Measurements from ENCODE around the gene LKAAEAR1. TPM values are rescaled to one million over a fixed set of nuclear protein-coding genes. Genes with fewer than 3 reads are reported as not detected.

LKAAEAR1 gene
- total and polyA plus RNA-seq, 9 of the 15 experiments (the other 6 are each of a cell fraction or from before 2014, with no cell fraction given) = not detected

DNA sequence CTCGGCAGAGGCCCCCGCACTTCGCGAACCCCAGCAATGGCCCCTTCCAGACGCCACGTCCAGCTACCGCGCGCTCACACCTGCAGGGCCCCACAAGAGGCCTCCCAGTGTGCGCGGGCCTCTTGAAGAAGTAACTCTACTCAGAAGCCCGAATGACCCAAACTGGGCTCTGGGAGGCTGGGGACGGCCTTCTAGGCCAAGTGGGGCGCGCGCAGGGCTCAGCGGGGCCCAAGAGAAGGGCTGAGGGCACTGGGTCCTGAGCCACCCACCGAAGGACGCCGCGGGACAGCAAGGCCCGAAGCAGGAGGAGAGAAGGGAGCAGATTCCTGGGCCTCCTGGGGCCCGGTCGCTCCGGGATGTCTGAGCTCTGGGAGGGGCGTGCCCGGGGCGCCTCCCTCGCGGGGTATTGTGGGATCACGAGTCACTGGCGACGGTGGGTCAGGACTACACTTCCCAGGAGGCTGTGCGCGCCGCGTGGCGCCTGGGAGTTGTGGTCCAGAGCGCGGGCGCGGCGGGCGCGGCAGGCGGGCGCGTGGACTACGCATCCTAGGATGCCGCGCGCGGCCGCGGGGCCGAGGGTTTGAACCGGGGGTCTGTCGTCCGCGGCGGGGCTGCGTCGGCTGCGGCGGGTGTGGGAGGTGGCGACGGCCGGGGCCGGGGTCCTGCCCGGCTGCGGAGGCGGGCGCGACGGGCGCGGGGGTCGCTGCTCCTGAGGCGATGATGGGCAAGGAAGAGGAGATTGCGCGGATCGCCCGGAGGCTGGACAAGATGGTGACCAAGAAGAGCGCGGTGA, 21.4 kb downstream of the LKAAEAR1 start, which contains the start of gene TCEA2 (continued):
- peak; percentile 64; the same call in 1 of the 2 replicates for TF ChIP-seq KLF1 (tag; IDR thresholded peaks at IDR 0.05)
- no peak for TF ChIP-seq ZNF764 (CRISPR knock-in tag; IDR thresholded peaks at IDR 0.05; ENCODE audit: low read depth)
- TF ChIP-seq SLC30A9 (CRISPR knock-in tag; IDR thresholded peaks at IDR 0.05) = no peak
- peak; percentile 88 for TF ChIP-seq GMEB1 (CRISPR knock-in tag; IDR thresholded peaks at IDR 0.05)
- TF ChIP-seq, protein P1, sequence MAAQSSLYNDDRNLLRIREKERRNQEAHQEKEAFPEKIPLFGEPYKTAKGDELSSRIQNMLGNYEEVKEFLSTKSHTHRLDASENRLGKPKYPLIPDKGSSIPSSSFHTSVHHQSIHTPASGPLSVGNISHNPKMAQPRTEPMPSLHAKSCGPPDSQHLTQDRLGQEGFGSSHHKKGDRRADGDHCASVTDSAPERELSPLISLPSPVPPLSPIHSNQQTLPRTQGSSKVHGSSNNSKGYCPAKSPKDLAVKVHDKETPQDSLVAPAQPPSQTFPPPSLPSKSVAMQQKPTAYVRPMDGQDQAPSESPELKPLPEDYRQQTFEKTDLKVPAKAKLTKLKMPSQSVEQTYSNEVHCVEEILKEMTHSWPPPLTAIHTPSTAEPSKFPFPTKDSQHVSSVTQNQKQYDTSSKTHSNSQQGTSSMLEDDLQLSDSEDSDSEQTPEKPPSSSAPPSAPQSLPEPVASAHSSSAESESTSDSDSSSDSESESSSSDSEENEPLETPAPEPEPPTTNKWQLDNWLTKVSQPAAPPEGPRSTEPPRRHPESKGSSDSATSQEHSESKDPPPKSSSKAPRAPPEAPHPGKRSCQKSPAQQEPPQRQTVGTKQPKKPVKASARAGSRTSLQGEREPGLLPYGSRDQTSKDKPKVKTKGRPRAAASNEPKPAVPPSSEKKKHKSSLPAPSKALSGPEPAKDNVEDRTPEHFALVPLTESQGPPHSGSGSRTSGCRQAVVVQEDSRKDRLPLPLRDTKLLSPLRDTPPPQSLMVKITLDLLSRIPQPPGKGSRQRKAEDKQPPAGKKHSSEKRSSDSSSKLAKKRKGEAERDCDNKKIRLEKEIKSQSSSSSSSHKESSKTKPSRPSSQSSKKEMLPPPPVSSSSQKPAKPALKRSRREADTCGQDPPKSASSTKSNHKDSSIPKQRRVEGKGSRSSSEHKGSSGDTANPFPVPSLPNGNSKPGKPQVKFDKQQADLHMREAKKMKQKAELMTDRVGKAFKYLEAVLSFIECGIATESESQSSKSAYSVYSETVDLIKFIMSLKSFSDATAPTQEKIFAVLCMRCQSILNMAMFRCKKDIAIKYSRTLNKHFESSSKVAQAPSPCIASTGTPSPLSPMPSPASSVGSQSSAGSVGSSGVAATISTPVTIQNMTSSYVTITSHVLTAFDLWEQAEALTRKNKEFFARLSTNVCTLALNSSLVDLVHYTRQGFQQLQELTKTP (IDR thresholded peaks at IDR 0.05; ENCODE audit: low read depth in 1 of 2, partially characterized antibody in 2 of 2) = peak in 1 of 2 experiments; percentile 97
- no peak for TF ChIP-seq NR2C1 (IDR thresholded peaks at IDR 0.05)
- TF ChIP-seq NR2C1 (tag; IDR thresholded peaks at IDR 0.05) = peak; percentile 93
- TF ChIP-seq RB1 (IDR thresholded peaks at IDR 0.05; ENCODE audit: low read depth) = peak; percentile 87
- TF ChIP-seq FOXA1 (IDR thresholded peaks at IDR 0.05; ENCODE audit: borderline replicate concordance) = no peak
- TF ChIP-seq MIER1 (IDR thresholded peaks at IDR 0.05; ENCODE audit: low read depth) = no peak
- no peak for TF ChIP-seq ZFP36 (IDR thresholded peaks at IDR 0.05; ENCODE audit: low read depth, low read length, partially characterized antibody)
- no peak for TF ChIP-seq GABPB2 (CRISPR knock-in tag; conservative IDR thresholded peaks at IDR 0.05)
- TF ChIP-seq, protein P2, sequence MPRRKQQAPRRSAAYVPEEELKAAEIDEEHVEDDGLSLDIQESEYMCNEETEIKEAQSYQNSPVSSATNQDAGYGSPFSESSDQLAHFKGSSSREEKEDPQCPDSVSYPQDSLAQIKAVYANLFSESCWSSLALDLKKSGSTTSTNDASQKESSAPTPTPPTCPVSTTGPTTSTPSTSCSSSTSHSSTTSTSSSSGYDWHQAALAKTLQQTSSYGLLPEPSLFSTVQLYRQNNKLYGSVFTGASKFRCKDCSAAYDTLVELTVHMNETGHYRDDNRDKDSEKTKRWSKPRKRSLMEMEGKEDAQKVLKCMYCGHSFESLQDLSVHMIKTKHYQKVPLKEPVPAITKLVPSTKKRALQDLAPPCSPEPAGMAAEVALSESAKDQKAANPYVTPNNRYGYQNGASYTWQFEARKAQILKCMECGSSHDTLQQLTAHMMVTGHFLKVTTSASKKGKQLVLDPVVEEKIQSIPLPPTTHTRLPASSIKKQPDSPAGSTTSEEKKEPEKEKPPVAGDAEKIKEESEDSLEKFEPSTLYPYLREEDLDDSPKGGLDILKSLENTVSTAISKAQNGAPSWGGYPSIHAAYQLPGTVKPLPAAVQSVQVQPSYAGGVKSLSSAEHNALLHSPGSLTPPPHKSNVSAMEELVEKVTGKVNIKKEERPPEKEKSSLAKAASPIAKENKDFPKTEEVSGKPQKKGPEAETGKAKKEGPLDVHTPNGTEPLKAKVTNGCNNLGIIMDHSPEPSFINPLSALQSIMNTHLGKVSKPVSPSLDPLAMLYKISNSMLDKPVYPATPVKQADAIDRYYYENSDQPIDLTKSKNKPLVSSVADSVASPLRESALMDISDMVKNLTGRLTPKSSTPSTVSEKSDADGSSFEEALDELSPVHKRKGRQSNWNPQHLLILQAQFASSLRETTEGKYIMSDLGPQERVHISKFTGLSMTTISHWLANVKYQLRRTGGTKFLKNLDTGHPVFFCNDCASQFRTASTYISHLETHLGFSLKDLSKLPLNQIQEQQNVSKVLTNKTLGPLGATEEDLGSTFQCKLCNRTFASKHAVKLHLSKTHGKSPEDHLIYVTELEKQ (CRISPR knock-in tag; IDR thresholded peaks at IDR 0.05) = no peak
- TF ChIP-seq PTBP1 (IDR thresholded peaks at IDR 0.05; ENCODE audit: low read depth, low read length) = no peak
- TF ChIP-seq VEZF1 (CRISPR knock-in tag; IDR thresholded peaks at IDR 0.05) = peak; percentile 86
- TF ChIP-seq ILF3 (IDR thresholded peaks at IDR 0.05; ENCODE audit: borderline replicate concordance) = no peak
- TF ChIP-seq FOXP1 (CRISPR knock-in tag; IDR thresholded peaks at IDR 0.05) = no peak

All from K562 (cell line).